IMR-90 (cell line): ENCODE measurements around the gene RNF144A. TPM values are rescaled to one million over a fixed set of nuclear protein-coding genes. Genes with fewer than 3 reads are reported as not detected.

ENCODE experiments used
- ATAC-seq: fragments of 200-7000 bp; cut with Tn5 transposase; 2 replicates; pipeline ENCODE4 v1.9.1; 2020; ENCODE audit warnings: low read depth, mild to moderate bottlenecking, moderate library complexity
- BruUV-seq: library from RNA; stranded (reverse); fragments of 400-500 nt; replicated peaks from 2 replicates; lab custom pipeline; 2021; lab: Mats Ljungman, UMichigan
- CTCF ChIA-PET: fragments of 300-600 bp; formaldehyde crosslinking; extraction: SDS; loops from one replicate; lab custom pipeline; 2021; ENCODE audit warnings: antibody characterized with exemption; lab: Yijun Ruan, JAX
- POLR2A ChIA-PET: fragments of 300-600 bp; sonication (Branson Sonifier 250); formaldehyde crosslinking; loops from one replicate; lab custom pipeline; 2022; ENCODE audit warnings: antibody characterized with exemption; ENCODE audit not compliant: unreplicated experiment; lab: Charles Lee
- DNase-seq: peaks from one replicate; pipeline ENCODE4 v3.0.0; 2013
- H2AFZ ChIP-seq: replicated peaks from 2 replicates; pipeline ENCODE3; 2013; ENCODE audit warnings: low read length, mild to moderate bottlenecking; ENCODE audit not compliant: poor library complexity
- H2AK5ac ChIP-seq: 2 replicates; pipeline ENCODE4 v1.6.1; 2013; ENCODE audit warnings: low read depth, low read length, inconsistent platforms
- H2AK9ac ChIP-seq: replicated peaks from 2 replicates; pipeline ENCODE3; 2013; ENCODE audit warnings: mild to moderate bottlenecking, low read depth, low read length, moderate library complexity; ENCODE audit not compliant: poor library complexity
- H2BK120ac ChIP-seq: 2 replicates; pipeline ENCODE4 v1.6.1; 2013; ENCODE audit warnings: low read depth, low read length, inconsistent platforms
- H2BK15ac ChIP-seq: 3 replicates; pipeline ENCODE4 v1.6.1; 2013; ENCODE audit warnings: low read depth, low read length, inconsistent platforms
- H2BK20ac ChIP-seq: 2 replicates; pipeline ENCODE4 v1.6.1; 2013; ENCODE audit warnings: low read depth, mild to moderate bottlenecking, inconsistent platforms, low read length, moderate library complexity
- H2BK5ac ChIP-seq: 2 replicates; pipeline ENCODE4 v1.6.1; 2013; ENCODE audit warnings: mild to moderate bottlenecking, low read depth, low read length, inconsistent platforms; ENCODE audit not compliant: poor library complexity, severe bottlenecking
- H3K14ac ChIP-seq: replicated peaks from 2 replicates; pipeline ENCODE4 v1.6.1; 2013; ENCODE audit warnings: low read depth, low read length, inconsistent platforms
- H3K18ac ChIP-seq: 2 replicates; pipeline ENCODE4 v1.6.1; 2013; ENCODE audit warnings: low read depth, low read length, control low read depth
- H3K23ac ChIP-seq: 2 replicates; pipeline ENCODE4 v1.6.1; 2013; ENCODE audit warnings: low read depth, low read length, inconsistent platforms
- H3K27ac ChIP-seq: 2 replicates; pipeline ENCODE4 v1.5.1; 2013; ENCODE audit warnings: mild to moderate bottlenecking, control low read depth, low read length; ENCODE audit not compliant: insufficient read depth
- H3K27me3 ChIP-seq: 2 replicates; pipeline ENCODE4 v1.6.1; 2013; ENCODE audit warnings: low read length; ENCODE audit not compliant: control insufficient read depth, insufficient read depth
- H3K36me3 ChIP-seq: 2 replicates; pipeline ENCODE4 v1.6.1; 2013; ENCODE audit warnings: low read length, mixed read lengths; ENCODE audit not compliant: control insufficient read depth, insufficient read depth
- H3K4ac ChIP-seq: 2 replicates; pipeline ENCODE4 v1.6.1; 2013; ENCODE audit warnings: low read depth, low read length, inconsistent platforms
- H3K4me1 ChIP-seq: 2 replicates; pipeline ENCODE4 v1.6.1; 2013; ENCODE audit warnings: low read length, mixed read lengths; ENCODE audit not compliant: control insufficient read depth, insufficient read depth
- H3K4me2 ChIP-seq: 2 replicates; pipeline ENCODE4 v1.6.1; 2013; ENCODE audit warnings: low read depth, mild to moderate bottlenecking, control low read depth, low read length, moderate library complexity
- H3K4me3 ChIP-seq: 2 replicates; pipeline ENCODE4 v1.5.1; 2013; ENCODE audit warnings: low read depth, mild to moderate bottlenecking, control low read depth, low read length, moderate library complexity; ENCODE audit not compliant: insufficient read depth
- H3K56ac ChIP-seq: 2 replicates; pipeline ENCODE4 v1.6.1; 2013; ENCODE audit warnings: low read length, inconsistent platforms; ENCODE audit not compliant: insufficient read depth; ENCODE audit errors: extremely low read depth
- H3K79me1 ChIP-seq, 2 experiments: 2 replicates each; pipeline ENCODE4 v1.6.1; 2013; ENCODE audit warnings: low read length in 2 of 2, inconsistent platforms in 1 of 2, low read depth in 1 of 2
- H3K9ac ChIP-seq: 2 replicates; pipeline ENCODE4 v1.6.1; 2013; ENCODE audit warnings: low read depth, low read length, control low read depth
- H3K9me1 ChIP-seq: 2 replicates; pipeline ENCODE4 v1.6.1; 2013; ENCODE audit warnings: low read length, inconsistent platforms; ENCODE audit not compliant: insufficient read depth
- H3K9me3 ChIP-seq: 2 replicates; pipeline ENCODE4 v1.6.1; 2013; ENCODE audit warnings: low read length; ENCODE audit not compliant: control insufficient read depth, insufficient read depth
- H4K20me1 ChIP-seq: 2 replicates; pipeline ENCODE4 v1.6.1; 2013; ENCODE audit warnings: low read length, inconsistent platforms; ENCODE audit not compliant: insufficient read depth
- H4K5ac ChIP-seq: 2 replicates; pipeline ENCODE4 v1.6.1; 2013; ENCODE audit warnings: mild to moderate bottlenecking, low read depth, low read length, control low read depth
- H4K8ac ChIP-seq, 2 experiments: 2 replicates each; pipeline ENCODE4 v1.6.1; 2013; ENCODE audit warnings: low read depth in 2 of 2, low read length in 2 of 2, control low read depth in 1 of 2, inconsistent platforms in 1 of 2
- H4K91ac ChIP-seq: 2 replicates; pipeline ENCODE4 v1.6.1; 2013; ENCODE audit warnings: low read depth, low read length, inconsistent platforms; ENCODE audit not compliant: insufficient read depth
- MXI1 ChIP-seq: IDR thresholded peaks from 2 replicates; pipeline ENCODE4 v1.6.1; 2012; ENCODE audit warnings: low read depth, mild to moderate bottlenecking, low read length, moderate library complexity, borderline replicate concordance
- NFE2L2 ChIP-seq: fragments of 150-350 bp; IDR thresholded peaks from 2 replicates; pipeline ENCODE4 v1.6.1; 2016; ENCODE audit warnings: low read depth, mild to moderate bottlenecking, low read length
- POLR2A ChIP-seq: IDR thresholded peaks from 2 replicates; pipeline ENCODE4 v1.6.1; 2012; ENCODE audit warnings: mild to moderate bottlenecking, low read depth, low read length
- WGBS, 2 experiments: methylation state at CpG; one replicate each; pipeline versions ENCODE4 v1.1.5 to v1.1.7; 2013; ENCODE audit warnings: missing lambda C conversion rate in 2 of 2; ENCODE audit not compliant: insufficient read length in 1 of 2; ENCODE audit errors: extremely low coverage in 2 of 2; 5-methylcytosine and 5-hydroxymethylcytosine counted together
- dilution Hi-C: fragments of 300-500 bp; cut with HindIII; formaldehyde crosslinking; loops from one replicate; pipeline ENCODE4 v1.14.3; 2018; ENCODE audit warnings: low sequenced_read_pairs; ENCODE audit not compliant: unreplicated experiment
- in situ Hi-C: fragments of 300-500 bp; cut with MboI; formaldehyde crosslinking; loops from 3 replicates; pipeline ENCODE4 v1.14.3; 2019; ENCODE audit warnings: low sequenced_read_pairs, inconsistent platforms, mixed read lengths
- intact Hi-C: fragments of 100-400 bp; cut with micrococcal nuclease; formaldehyde crosslinking; loops from 2 replicates; pipeline ENCODE4 v1.10.0; 2022
- polyA plus RNA-seq, 3 experiments: library from polyadenylated mRNA; depleted of rRNA; stranded (reverse); fragments of >200 nt; gene quantifications; 2 replicates each; pipeline ENCODE4 v1.2.3, GENCODE V29; 2012; ENCODE audit warnings: low replicate concordance in 1 of 3
- total RNA-seq: library from RNA; depleted of rRNA; stranded (reverse); fragments of >200 nt; gene quantifications from 2 replicates; pipeline ENCODE4 v1.2.3, GENCODE V29; 2012
- TF ChIP-seq, protein P1 (sequence below): fragments of 150-350 bp; IDR thresholded peaks from 2 replicates; pipeline ENCODE4 v1.6.1; 2017; ENCODE audit warnings: mild to moderate bottlenecking, antibody characterized with exemption, low read length, low read depth

The RNF144A gene
- total and polyA plus RNA-seq, 2 of the 4 experiments (the other 2 are of a cell fraction): 0.18 to 0.26 TPM

DNA sequence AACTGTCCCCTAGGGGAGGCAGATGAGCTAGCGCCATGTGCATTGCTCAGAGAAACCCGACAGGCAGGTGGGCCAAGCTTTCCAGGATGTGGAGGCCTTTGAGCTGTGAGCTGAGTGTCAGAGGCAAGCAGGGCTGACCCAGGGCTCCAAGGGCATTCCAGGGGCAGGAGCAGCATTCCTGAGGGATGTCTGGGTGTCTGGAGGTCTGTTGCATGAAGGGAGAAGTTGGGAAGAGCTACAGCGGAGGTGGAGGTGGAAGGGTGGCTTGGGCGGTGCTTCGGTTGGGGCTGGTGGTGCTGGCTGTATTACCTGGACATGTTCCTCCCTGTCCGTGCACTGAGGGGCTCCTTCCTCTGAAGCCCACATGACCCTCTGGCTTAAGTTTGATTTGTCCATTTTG lies 102.8 kb downstream of the RNF144A start:
- no peak overlapping the region for H2AK5ac ChIP-seq
- no peak overlapping the region for H3K14ac ChIP-seq
- no peak overlapping the region for H2AK9ac ChIP-seq
- no peak overlapping the region for H4K8ac ChIP-seq
- intact Hi-C loops (no loop called here), dilution Hi-C loops (no loop called here), in situ Hi-C loops (no loop called here)
- no peak overlapping the region for H3K9ac ChIP-seq
- ChIA-PET CTCF (no interaction called here), POLR2A (no interaction called here)
- H3K18ac ChIP-seq: no peak overlapping the region
- no peak overlapping the region for H2BK5ac ChIP-seq
- H3K4me2 ChIP-seq: no peak overlapping the region
- no peak overlapping the region for H4K91ac ChIP-seq
- H3K9me3 ChIP-seq: no peaks in the 10 kb centered on the region
- no peaks in the 10 kb centered on the region for H3K79me1 ChIP-seq
- ATAC-seq (no peak), DNase-seq (no peak)
- H3K23ac ChIP-seq: no peak overlapping the region
- H2BK15ac ChIP-seq: no peak overlapping the region
- WGBS, 2 experiments: 79% methylated on average over 5 of the region's 6 CpGs; no CpG with 5 or more reads in 1 of the 2 experiments
- H3K4ac ChIP-seq: no peak overlapping the region
- no peak overlapping the region for H2BK120ac ChIP-seq
- no peak overlapping the region for H2AFZ ChIP-seq
- H3K56ac ChIP-seq: no peak overlapping the region
- H2BK20ac ChIP-seq: no peak overlapping the region
- H3K9me1 ChIP-seq: no peaks in the 10 kb centered on the region
- no peak overlapping the region for H4K5ac ChIP-seq
- no peaks in the 10 kb centered on the region for H3K27me3 ChIP-seq
- no TSS peak for BruUV-seq
- H3K36me3 ChIP-seq: no peaks in the 10 kb centered on the region
- TF ChIP-seq NFE2L2 (no peak), POLR2A (no peak), MXI1 (no peak)
- TF ChIP-seq, protein P1, sequence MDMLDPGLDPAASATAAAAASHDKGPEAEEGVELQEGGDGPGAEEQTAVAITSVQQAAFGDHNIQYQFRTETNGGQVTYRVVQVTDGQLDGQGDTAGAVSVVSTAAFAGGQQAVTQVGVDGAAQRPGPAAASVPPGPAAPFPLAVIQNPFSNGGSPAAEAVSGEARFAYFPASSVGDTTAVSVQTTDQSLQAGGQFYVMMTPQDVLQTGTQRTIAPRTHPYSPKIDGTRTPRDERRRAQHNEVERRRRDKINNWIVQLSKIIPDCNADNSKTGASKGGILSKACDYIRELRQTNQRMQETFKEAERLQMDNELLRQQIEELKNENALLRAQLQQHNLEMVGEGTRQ: no peak
- no peaks in the 10 kb centered on the region for H4K20me1 ChIP-seq
- no peaks in the 10 kb centered on the region for H3K4me1 ChIP-seq
- no peak overlapping the region for H3K4me3 ChIP-seq
- H3K27ac ChIP-seq: no peak overlapping the region
